Endometrial microvascular endothelial cells (primary cell): ENCODE results near the gene GNA15. TPM values are rescaled to one million over a fixed set of nuclear protein-coding genes. Genes with fewer than 3 reads are reported as not detected.

Experiments
- total RNA-seq: library from RNA; depleted of rRNA; stranded (reverse); fragments of >200 nt; gene quantifications from one replicate; pipeline ENCODE4 v1.2.3, GENCODE V29; 2015; ENCODE audit errors: inconsistent ontology term

Gene GNA15
- total RNA-seq, 1 donor from 2014 or later, result not detected

Other genes with a start within 250 kb of the GNA15 start
- gene ZNF57, start 235.1 kb upstream of the GNA15 start, total RNA-seq, result 4.6 TPM
- gene ZNF77, start 191.1 kb upstream of the GNA15 start, total RNA-seq, result 2.3 TPM
- 0.09 TPM for gene TLE6, start 158.5 kb upstream of the GNA15 start, total RNA-seq
- 11.3 TPM for gene TLE2, start 106.8 kb upstream of the GNA15 start, total RNA-seq
- 246 TPM for gene TLE5, start 73.5 kb upstream of the GNA15 start, total RNA-seq
- 88.8 TPM for gene GNA11, start 41.7 kb upstream of the GNA15 start, total RNA-seq
- gene S1PR4, start 42.7 kb downstream of the GNA15 start, total RNA-seq, result 0.46 TPM
- 125 TPM for gene NCLN, start 49.9 kb downstream of the GNA15 start, total RNA-seq
- not detected for gene CELF5, start 88.6 kb downstream of the GNA15 start, total RNA-seq
- 47.2 TPM for gene NFIC, start 230.6 kb downstream of the GNA15 start, total RNA-seq